Measurements from ENCODE around the gene SLC25A11.

Gene SLC25A11

GRCh38 chr17:4939796-4940554, at the start of gene SLC25A11, which contains the start of gene RNF167:
SLC25A11 (minus strand) TSS chr17:4940046; CDS start chr17:4939910, 136 bp downstream.
RNF167 (plus strand) TSS chr17:4940268; CDS start chr17:4940910, 642 bp downstream.
- peak within 1 kb of the TSS; percentile 86 to 93 for H3K27ac ChIP-seq
- DNase-seq (ENCODE audit: low spot score): peak; percentile 98
- H3K4me3 ChIP-seq: peak within 1 kb of the TSS; percentile 80
- TF ChIP-seq, protein P1, sequence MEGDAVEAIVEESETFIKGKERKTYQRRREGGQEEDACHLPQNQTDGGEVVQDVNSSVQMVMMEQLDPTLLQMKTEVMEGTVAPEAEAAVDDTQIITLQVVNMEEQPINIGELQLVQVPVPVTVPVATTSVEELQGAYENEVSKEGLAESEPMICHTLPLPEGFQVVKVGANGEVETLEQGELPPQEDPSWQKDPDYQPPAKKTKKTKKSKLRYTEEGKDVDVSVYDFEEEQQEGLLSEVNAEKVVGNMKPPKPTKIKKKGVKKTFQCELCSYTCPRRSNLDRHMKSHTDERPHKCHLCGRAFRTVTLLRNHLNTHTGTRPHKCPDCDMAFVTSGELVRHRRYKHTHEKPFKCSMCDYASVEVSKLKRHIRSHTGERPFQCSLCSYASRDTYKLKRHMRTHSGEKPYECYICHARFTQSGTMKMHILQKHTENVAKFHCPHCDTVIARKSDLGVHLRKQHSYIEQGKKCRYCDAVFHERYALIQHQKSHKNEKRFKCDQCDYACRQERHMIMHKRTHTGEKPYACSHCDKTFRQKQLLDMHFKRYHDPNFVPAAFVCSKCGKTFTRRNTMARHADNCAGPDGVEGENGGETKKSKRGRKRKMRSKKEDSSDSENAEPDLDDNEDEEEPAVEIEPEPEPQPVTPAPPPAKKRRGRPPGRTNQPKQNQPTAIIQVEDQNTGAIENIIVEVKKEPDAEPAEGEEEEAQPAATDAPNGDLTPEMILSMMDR (IDR thresholded peaks at IDR 0.05): no peak

DNA sequence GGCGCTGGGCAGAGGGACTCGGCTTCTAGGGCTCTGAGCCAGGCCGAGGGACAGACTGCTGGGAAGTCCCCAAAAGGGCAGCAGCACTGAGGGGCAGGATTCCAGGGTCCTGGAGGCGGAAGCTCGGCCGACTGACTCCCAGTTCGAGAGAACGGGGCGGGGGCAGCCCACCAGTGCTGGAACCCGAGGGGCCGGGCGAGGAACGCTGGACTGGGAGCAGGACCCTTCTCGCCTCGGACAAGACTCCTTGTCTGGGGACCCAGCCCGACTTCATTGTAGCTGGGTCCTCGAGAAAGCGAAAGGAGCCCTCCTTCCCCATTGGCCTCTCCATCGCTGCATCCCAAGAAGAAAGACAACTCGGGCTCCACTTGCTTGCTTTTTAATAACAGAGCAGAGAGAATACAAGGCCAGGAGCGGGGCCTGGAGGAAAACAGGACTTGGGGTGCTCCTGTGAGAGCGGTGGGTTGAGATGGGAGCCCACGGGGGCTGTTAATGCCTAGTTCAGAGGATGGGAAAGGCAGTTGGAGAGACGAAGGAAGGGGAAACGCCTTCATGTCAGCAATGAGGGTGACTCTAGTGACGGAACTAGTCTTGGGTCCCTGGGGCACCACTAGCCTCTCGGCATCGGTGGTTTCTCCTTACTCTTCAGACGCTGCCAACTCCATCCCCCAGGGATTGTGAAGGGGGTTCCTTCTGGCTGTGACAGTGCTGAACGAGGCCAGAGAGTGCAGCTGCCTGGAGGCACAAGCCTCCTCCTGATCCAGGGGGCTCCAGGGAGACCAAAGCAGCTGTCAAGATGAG, 48.1 kb upstream of the SLC25A11 start:
- TF ChIP-seq, protein P1 (IDR thresholded peaks at IDR 0.05): no peak
- H3K27ac ChIP-seq: peak overlapping the region; percentile 86 to 98
- peak; percentile 75 for DNase-seq (ENCODE audit: low spot score)
- peak overlapping the region; percentile 99 for H3K4me3 ChIP-seq

DNA sequence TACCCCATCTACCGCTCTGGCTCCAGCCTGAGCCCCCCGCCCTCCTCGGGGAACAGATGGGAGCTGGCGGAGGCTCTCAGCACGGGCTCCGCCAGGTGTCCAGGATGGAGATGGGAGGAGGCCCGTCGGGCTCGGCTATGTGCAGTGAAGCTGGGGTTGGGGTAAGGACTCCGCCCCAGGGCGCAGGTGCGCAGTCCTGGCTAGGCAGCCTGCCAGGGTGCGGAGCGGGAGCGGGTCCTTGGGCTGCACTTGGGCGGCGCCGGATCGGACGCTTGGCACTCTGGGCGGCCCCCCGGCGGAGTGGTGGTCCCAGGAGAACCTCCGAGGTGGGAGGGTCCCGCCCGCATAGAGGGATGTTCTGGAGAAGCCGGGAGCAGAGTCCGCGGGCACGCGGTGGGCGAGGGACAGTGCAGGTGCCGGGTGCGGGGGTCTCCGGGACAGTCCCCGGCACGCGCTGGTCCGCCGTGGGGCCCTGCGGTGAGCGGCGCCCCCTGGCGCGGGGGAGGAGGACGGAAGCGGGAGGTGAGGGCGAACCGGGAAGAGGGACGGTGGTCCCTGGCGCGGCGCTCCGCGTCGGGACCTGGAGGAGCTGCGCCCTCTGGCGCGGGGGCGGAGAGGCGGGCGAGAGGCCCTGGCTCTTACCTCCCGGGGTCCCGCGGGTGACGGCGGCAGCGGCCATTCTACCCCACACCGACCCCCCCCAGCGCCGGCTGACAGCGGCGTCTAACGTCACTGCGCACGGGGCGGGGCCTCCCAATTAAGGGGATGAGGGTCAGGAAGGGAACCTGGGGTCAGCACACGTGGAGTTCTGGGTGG, 47.3 kb upstream of the SLC25A11 start, which contains the start of gene CAMTA2:
Gene CAMTA2 (minus strand): TSS at position 725 of the 816 bp plus-strand sequence. CDS start 1,453 bp downstream, outside the sequence.
- TF ChIP-seq, protein P1 (IDR thresholded peaks at IDR 0.05): peak; percentile 88
- Histone ChIP-seq H3K27ac (peak within 1 kb of the TSS; percentile 86 to 98), H3K4me3 (peak within 1 kb of the TSS; percentile 99)
- DNase-seq (ENCODE audit: low spot score): peak; percentile 94

DNA sequence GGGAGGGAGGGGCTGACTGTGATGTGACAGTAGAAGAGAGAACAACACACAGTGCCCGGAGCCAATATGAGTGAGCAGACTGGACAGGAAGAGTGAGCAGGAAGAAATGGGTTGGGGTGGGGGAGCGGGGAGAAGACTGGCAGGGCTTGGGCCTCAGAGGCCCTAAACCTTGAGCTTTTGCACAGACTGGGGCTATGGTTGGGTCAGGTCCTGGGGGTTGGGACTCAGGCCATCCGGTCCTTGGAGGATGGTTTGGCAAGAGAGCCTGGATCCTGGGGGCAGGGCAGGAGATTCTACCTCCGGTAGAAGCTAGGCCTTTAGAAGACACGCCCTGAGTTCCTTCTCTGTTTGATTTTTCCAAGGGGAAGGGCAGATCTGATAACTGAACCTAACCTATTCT, 46.6 kb upstream of the SLC25A11 start:
- no peak for DNase-seq (ENCODE audit: low spot score)
- H3K4me3 ChIP-seq: peak overlapping the region; percentile 99
- H3K27ac ChIP-seq: peak overlapping the region; percentile 86 to 98
- TF ChIP-seq, protein P1 (IDR thresholded peaks at IDR 0.05): no peak

DNA sequence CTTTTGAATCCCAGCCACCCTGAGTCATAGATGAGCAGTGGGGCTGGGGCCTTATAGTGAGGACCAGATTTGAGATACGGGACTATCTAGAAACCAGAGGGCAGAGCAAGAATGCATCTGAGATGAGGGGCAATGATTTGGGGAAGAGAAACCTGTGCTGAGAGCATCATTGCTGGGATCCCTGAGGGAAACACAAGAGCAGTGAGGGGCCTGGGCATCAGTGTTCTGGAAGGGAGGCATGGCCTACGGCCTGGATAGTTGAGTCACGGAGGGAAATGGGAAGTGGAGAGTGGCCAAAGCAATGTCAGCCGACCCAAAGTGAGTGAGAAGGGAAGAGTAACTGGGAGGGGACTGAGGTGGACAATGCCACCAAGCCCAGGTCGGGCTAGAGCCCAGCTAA, 42.5 kb upstream of the SLC25A11 start:
- no peak for DNase-seq (ENCODE audit: low spot score)
- TF ChIP-seq, protein P1 (IDR thresholded peaks at IDR 0.05): no peak
- Histone ChIP-seq H3K4me3 (no peak overlapping the region), H3K27ac (no peak overlapping the region)

DNA sequence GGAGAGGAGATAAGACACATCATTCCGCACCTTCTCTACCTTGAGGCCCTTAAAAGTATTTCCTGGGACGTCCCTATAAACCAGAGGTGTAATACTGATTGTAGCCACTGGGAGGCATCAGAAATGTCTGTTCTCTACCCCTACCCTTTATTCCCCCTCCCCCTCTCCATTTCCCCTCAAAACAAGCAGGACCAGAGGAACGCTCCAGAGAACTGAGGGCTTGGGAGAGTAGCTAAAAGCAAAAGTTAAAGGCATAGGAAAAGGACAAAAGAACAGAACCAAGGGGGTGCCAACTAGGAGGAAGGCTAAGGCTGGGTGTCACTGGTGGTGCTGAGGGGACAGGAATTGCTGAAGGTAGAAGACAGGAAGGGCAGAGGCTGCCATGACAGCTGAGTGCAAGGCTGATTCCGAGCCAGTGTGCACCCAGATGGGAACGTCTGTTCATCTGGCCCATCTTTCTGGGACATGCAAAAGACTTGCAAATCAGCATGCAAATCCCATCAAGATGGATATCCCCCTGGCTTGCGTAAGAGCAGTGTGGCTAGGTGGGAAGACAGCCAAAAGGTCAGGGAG, 40.9 kb upstream of the SLC25A11 start:
- TF ChIP-seq, protein P1 (IDR thresholded peaks at IDR 0.05): peak; percentile 66
- no peak overlapping the region for H3K4me3 ChIP-seq
- no peak for DNase-seq (ENCODE audit: low spot score)
- no peak overlapping the region for H3K27ac ChIP-seq
